ENCODE data around the gene CD209.

The CD209 gene

DNA sequence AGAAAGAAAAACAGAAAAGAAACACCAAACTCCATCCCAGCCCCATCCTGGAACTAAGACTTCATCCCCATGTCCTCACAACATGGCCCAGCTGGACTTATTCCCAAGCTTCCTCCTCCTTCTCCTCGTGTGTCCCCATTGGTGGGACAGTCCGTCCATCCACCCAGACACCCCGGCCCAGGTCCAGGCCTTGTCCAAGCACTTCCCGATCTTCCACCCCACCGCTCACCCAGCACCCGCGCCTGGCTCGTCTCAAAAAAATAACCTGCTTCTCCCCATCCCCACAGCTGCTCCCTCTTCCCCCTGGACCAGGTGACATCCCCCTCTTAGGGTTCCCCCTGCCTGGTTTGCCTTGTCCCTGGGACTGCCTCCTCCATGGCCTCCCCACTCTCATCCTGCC, 44.0 kb downstream of the CD209 start:
- no peak for DNase-seq

- DNase-seq, result no peak
Observed at GRCh38 chr19:7701654-7702457, 45.5 kb downstream of the CD209 start, which contains the start of gene FCER2. FCER2 (minus strand) TSS chr19:7702131; CDS start chr19:7699760, 2,371 bp downstream.

DNA sequence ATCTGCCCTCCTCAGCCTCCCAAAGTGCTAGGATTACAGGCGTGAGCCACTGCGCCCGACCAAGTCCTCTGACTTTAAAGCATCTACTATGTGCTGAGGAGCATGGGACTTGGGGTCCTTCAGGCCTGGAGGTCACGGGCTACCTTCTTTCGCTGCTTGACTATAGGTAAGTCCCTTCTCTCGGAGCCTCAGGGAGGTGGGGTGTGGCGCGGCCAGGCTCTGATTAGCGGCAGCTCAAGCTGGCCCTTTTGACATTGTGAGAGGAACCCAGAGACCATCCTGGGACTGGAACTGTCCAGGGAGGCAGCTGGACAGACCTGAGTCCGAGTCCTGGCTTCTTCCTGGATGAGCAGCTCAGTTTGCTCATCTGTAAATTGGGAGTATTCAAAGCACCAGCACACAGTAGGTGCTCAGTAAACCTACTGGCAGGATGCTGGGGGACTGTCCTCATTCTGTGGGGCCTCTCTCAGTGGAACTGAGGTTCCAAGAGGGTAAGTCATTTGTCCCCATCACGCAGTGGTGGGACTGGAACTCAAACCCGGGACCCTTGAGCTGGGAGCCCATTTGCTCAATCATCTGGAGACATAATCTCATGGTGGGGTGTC, 46.2 kb downstream of the CD209 start:
- no peak for DNase-seq

- DNase-seq, result no peak
Observed at GRCh38 chr19:7699417-7700401, 47.6 kb downstream of the CD209 start.

GRCh38 chr19:7699003-7699402, 48.3 kb downstream of the CD209 start:
- DNase-seq, result no peak

DNA sequence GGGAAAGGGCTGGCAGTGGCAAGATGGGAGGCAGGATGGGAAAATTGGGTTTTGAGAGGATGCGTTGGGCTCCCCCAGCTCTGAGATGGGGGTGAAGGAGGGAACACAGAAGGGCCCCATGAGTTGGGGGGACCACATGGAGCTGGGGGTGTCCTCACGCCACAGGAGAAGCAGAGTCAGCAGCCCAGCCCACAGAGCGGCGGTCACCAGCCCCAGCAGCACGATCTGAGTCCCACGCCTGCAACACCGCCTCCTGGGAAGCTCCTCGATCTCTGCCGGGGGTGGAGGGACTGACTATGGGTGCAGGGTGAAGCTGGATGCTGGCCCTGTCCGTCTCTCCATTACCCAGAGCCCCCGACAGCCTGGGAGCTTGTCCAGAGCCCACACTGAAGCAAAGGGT, 48.8 kb downstream of the CD209 start:
- DNase-seq, result no peak

GRCh38 chr19:7697721-7698287, 49.5 kb downstream of the CD209 start:
- DNase-seq, result no peak

GRCh38 chr19:7694499-7694898, 52.8 kb downstream of the CD209 start:
- DNase-seq, result no peak

GRCh38 chr19:7692417-7693088, 54.8 kb downstream of the CD209 start:
- DNase-seq, result no peak

GRCh38 chr19:7691497-7691896, 55.8 kb downstream of the CD209 start:
- DNase-seq, result no peak

GRCh38 chr19:7690779-7691258, 56.5 kb downstream of the CD209 start:
- no peak for DNase-seq
